ENCODE results near the gene PLEKHM3.

GRCh38 chr2:207881902-207882301 lies 143.4 kb downstream of the PLEKHM3 start:
- TF ChIP-seq ARNT (IDR thresholded peaks at IDR 0.05) (no peak), ZNF384 (IDR thresholded peaks at IDR 0.05) (no peak), PKNOX1 (IDR thresholded peaks at IDR 0.05) (no peak), SP1 (IDR thresholded peaks at IDR 0.05) (no peak), NFRKB (IDR thresholded peaks at IDR 0.05) (no peak), LEF1 (IDR thresholded peaks at IDR 0.05; ENCODE audit: borderline replicate concordance) (no peak)

Measured in HEK293T (cell line).